EL (cell line): ENCODE measurements around the gene AEN.

ENCODE experiments used
- DNase-seq: peaks from one replicate; pipeline ENCODE4 v3.0.0-alpha.2; 2016

Gene AEN

GRCh38 chr15:88680241-88681001, 59.3 kb downstream of the AEN start:
- DNase-seq, result no peak

- no peak for DNase-seq
Measured at GRCh38 chr15:88681610-88682221, 60.6 kb downstream of the AEN start.
